ENCODE data around the gene ANXA2.
"Not testable (repeated sequence)": the region's sequence is repeated elsewhere in the genome, so short reads cannot be mapped to it uniquely, and the experiment has no call there.

ANXA2 gene

GRCh38 chr15:60340207-60340921, 57.4 kb downstream of the ANXA2 start:
- DNase-seq (ENCODE audit: low spot score) = peak; percentile 48

- no peak for DNase-seq (ENCODE audit: low spot score)
These were observed 58.5 kb downstream of the ANXA2 start for GRCh38 chr15:60339236-60339635.

DNA sequence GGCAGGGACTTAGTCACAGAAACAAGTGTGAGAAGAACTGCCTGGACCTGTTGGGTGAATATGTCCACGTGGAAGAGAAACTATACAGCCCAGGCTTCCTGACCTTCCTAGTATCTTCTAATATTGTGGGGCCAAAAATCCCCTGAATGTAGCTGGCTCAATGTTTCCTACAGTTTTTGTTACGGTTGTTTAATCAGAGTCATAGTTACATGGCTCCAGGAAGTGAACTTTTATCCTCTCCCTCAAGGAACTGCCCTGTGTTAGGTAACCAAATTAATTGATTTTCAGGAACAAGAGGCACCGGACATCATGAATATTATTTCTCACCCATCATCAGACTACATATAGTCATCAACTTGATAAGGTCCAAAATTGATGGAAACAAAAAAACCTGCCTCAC, 59.0 kb downstream of the ANXA2 start:
- no peak for DNase-seq (ENCODE audit: low spot score)

- no peak for DNase-seq (ENCODE audit: low spot score)
These were observed 60.7 kb downstream of the ANXA2 start for GRCh38 chr15:60337076-60337475.

DNA sequence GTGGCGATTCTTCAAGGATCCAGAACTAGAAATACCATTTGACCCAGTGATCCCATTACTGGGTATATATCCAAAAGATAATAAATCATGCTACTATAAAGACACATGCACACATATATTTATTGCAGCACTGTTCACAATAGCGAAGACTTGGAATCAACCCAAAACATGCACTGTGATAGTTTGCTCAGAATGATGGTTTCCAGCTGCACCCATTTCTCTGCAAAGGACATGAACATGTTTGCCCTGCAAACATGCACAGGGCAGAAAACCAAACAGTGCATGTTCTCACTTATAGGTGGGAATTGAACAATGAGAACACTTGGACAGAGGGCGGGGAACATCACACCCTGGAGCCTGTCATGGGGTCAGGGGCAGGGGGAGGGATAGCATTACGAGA, 62.5 kb downstream of the ANXA2 start:
- not testable (repeated sequence) for DNase-seq (ENCODE audit: low spot score)

DNA sequence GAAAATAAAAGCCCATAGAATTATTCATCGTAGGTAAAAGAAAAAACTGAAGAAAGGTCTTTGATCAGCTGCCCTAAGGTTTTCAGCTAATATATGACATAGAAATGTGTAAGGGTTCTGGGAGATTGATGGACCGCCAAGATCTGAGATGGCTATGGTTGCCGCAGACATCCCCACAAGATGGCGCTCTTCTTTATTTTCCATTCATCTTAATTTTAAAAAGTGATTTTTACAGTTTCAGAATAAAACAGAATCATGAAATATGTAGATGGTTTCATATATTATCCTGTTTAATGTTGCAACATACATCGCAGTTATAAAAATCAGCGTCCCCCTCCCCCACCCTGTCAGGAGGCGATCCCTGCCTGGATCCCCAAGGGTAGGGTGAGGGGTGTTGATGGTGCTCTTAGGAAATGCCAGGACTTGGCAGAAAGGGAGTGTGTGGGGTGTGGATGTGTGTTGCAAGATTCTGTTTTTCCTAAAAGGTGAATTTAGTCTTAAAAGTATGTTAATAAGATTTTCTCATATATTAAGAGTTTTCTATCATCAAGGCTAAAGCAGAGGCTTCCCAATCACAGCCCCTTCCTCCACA, 68.8 kb downstream of the ANXA2 start:
- DNase-seq (ENCODE audit: low spot score) = peak; percentile 50

- DNase-seq (ENCODE audit: low spot score) = peak; percentile 51
These were observed 70.7 kb downstream of the ANXA2 start for GRCh38 chr15:60326824-60327654.

DNA sequence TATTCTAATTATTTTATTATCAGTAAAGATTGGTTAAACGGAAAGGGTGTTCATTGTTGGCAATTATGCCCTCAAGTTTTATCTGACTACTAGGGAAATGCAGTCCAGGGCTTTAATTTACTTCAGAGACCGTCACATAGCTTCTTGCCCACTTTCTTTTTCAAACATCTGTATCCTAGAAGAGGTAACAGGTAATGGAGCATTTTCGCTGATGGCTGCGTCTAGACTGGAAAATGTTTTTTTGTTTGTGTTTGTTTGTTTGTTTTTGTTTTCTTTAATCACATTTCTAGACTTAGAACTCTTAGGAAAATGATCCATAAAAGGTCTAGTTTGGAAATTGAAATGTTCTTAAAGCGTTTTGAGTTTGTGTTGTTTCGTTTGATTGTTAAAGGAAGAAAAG, 71.4 kb downstream of the ANXA2 start:
- DNase-seq (ENCODE audit: low spot score) = no peak

GRCh38 chr15:60325905-60326304, 71.9 kb downstream of the ANXA2 start:
- no peak for DNase-seq (ENCODE audit: low spot score)

DNA sequence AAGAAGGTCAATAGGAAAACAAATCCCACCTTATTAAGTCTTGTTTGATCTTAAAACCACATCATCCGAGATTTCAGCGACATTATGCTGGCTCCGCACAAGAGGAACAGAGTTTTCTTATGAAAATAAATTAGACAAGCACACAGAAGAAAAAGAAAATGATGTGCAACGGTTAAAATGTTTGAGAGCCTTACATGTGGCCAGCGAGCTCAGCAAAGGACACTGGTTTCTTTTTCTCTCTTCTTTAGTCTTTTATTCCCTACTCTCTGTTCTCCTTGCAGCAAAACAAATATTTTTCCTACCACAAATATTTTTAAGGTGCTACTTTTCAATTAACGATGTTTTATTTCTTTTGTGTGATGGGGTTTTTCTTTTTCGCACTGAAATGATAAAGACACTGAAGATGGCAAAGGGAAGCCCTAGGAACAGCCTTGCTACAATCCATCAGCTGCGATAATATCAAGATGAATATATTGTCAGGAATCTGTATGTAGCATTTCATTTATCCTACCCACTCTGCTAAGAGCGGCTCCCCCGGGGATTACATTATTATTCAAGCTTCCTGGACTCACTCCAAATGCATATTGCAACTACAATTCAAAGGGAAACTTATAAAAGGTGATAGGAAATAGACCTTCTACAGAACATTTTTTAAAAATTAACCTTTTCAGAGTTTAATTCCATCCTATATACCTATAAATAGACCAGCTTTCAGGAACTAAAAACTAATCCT, 72.9 kb downstream of the ANXA2 start:
- no peak for DNase-seq (ENCODE audit: low spot score)

DNA sequence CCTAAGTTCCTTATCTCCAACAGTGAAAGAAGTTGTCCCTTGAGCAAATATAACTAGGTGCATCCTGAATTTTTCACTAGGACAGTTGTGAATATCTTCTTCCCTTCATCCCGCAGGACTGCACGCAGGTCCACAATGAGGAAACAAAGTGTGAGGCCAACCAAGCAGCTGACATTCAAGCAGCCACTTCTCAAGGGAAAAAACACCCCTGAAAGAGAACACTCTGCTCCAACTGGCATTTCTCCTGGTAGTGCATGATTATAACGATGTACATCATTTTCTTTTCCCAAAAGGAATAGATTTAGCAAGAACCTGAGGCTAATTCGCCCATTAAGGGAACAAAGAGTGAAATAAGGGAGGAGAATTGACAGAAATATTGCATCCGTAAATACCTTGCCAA, 74.5 kb downstream of the ANXA2 start:
- no peak for DNase-seq (ENCODE audit: low spot score)

DNA sequence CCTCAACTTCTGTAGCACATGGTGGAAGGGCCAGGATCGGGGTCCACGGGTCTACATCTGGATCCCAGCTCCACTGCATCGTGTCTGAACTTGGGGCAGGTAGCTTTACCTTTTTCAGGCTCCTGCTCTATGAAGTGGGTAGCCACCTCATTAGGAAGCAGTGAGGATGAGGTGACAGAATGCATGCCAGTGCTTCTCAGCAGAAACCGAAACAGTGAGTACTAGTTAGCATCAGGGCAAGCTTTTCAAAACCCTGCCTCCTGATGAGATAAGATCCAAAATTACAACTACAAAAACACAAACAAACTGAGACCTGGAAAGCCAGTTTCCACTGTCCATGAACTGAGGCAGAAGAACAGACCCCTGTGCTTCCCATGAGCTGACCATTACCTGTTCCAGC, 77.4 kb downstream of the ANXA2 start:
- DNase-seq (ENCODE audit: low spot score) = no peak

- no peak for DNase-seq (ENCODE audit: low spot score)
These were observed 79.4 kb downstream of the ANXA2 start for GRCh38 chr15:60318216-60318867.

GRCh38 chr15:60316961-60317360, 80.8 kb downstream of the ANXA2 start:
- DNase-seq (ENCODE audit: low spot score) = no peak

DNA sequence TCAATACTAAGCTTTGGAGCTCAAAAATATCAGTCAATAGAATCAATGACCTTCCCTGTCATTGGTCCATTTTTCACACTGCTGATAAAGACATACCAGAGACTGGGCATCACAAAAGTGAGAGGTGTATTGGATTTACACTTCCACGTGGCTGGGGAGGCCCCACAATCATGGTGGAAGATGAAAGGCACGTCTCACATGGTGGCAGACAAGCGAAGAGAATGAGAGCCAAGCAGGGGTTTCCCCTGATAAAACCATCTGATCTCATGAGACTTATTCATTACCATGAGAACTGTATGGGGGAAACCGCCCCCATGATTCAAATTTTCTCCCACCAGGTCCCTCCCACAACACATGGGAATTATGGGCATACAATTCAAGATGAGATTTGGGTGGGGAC, 81.9 kb downstream of the ANXA2 start:
- DNase-seq (ENCODE audit: low spot score) = no peak

DNA sequence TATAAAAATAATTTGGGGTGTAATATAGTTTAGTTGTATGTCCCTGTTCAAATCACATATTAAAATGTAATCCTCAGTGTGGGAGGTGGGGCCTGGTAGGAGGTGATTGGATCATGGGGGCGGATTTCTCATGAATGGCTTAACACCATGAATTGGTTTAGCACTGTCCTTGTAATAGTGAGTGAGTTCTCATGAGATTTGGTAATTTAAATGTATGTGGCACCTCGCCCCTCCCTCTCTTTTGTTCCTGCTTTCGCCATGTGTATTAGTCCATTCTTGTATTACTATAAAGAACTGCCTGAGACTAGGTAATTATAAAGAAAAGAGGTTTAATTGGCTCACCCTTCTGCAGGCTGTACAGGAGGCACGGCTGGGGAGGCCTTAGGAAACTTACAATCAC, 83.9 kb downstream of the ANXA2 start:
- no peak for DNase-seq (ENCODE audit: low spot score)

DNA sequence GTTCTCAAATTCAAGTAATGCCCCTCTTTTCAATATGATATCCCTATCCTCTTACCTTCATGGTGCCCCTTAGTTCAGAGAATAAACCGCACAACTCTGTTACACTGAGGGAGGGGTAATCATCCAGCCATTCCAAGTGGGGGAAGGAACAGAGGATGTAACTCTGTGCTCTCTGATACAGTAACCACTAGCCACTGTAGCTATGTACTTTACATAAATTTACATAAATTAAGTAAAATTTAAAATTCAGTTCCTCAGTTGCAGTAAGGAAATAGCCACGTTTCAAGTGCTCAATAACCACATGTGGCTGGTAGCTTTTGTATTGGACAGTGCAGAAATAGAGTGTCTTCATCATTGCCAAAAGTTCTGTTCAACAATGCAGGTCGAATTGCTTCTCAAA, 90.8 kb downstream of the ANXA2 start:
- no peak for DNase-seq (ENCODE audit: low spot score)

DNA sequence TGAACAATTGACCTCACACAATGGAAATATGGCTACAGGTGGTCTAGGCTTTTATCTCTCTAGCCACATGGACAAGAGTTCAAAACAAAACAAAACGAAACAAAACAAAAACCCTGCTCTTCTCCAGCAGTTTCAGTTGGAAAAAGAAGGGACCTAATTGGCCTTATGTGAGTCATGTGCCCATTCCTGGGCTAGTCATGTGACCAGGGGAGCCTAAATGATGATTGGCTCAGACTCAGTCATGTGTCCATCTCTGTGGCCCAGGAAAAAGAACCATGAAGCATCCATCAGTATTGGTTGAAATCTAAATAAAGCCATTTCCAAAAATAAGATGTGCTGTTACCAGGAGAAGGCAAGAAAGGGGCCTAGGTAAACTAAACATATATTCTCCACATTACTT, 96.8 kb downstream of the ANXA2 start:
- DNase-seq (ENCODE audit: low spot score) = no peak

DNA sequence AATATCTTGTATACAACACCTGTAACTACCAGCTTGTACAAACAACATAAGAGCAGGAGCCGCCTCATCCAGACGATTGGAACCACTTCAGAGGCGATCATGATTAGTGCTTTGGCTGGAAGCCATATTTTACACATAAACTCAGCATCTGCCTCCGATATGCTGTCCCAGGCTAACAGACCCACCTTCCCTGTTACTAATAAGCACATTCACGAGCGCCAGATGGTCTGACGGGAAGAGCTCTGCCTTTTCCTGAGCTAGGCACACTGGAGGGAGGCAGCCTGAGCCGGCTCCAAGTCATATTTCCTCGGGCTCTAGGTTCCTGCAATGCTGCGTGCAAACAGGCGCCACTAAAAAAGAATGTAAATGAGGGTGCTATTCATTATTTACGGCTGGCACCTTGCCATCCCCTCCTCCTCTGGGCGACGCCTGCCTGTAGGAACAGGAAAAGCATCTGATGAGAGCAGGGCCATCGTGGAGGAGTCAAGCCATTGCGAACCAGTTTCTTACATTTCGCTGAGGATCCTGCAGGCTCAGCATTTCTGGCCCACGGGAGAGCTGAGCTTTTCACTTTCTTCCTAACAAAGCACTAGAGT, 98.2 kb downstream of the ANXA2 start:
- DNase-seq (ENCODE audit: low spot score) = peak; percentile 23
